ENCODE measurements around the gene ASIC1. TPM values are rescaled to one million over a fixed set of nuclear protein-coding genes. Genes with fewer than 3 reads are reported as not detected.
A peak's percentile ranks its signal among the peaks of the same experiment; 100 is the strongest.

ASIC1 gene
- total RNA-seq, 1 donor from 2014 or later, result 15.5 TPM

- no peak for DNase-seq (ENCODE audit: low spot score in 2 of 2)
Observed at GRCh38 chr12:50058743-50059312, 1.4 kb downstream of the ASIC1 start.

GRCh38 chr12:50059440-50060119 is 2.2 kb downstream of the ASIC1 start:
- FAIRE-seq (no peak), DNase-seq (ENCODE audit: low spot score in 2 of 2) (no peak)

More at GRCh38 chr12:50058743-50059312, 1.4 kb downstream of the ASIC1 start:
- FAIRE-seq, result no peak

- DNase-seq (ENCODE audit: low spot score in 2 of 2) (no peak), FAIRE-seq (no peak)
Observed at GRCh38 chr12:50060120-50060468, 2.7 kb downstream of the ASIC1 start.

- DNase-seq (ENCODE audit: low spot score in 2 of 2), result no peak
- no peak for FAIRE-seq
Observed at GRCh38 chr12:50061171-50061570, 3.8 kb downstream of the ASIC1 start.

GRCh38 chr12:50061946-50062686 is 4.7 kb downstream of the ASIC1 start:
- DNase-seq (ENCODE audit: low spot score in 2 of 2) (no peak), FAIRE-seq (no peak)

- FAIRE-seq, result no peak
Observed at GRCh38 chr12:50062728-50063460, 5.5 kb downstream of the ASIC1 start.

GRCh38 chr12:50065726-50066310 is 8.4 kb downstream of the ASIC1 start:
- FAIRE-seq, result no peak
- DNase-seq (ENCODE audit: low spot score in 2 of 2), result no peak

More at GRCh38 chr12:50062728-50063460, 5.5 kb downstream of the ASIC1 start:
- DNase-seq (ENCODE audit: low spot score in 2 of 2), result no peak

- FAIRE-seq (no peak), DNase-seq (ENCODE audit: low spot score in 2 of 2) (no peak)
Observed at GRCh38 chr12:50066402-50066801, 9.0 kb downstream of the ASIC1 start.

- no peak for DNase-seq (ENCODE audit: low spot score in 2 of 2)
- FAIRE-seq, result no peak
Observed at GRCh38 chr12:50069069-50069468, 11.7 kb downstream of the ASIC1 start.

- FAIRE-seq (no peak), DNase-seq (ENCODE audit: low spot score in 2 of 2) (no peak)
Observed at GRCh38 chr12:50069539-50069938, 12.1 kb downstream of the ASIC1 start.

- FAIRE-seq, result no peak
Observed at GRCh38 chr12:50070314-50071060, 13.1 kb downstream of the ASIC1 start.

GRCh38 chr12:50072198-50072907 is 15.0 kb downstream of the ASIC1 start:
- DNase-seq (ENCODE audit: low spot score in 2 of 2) (no peak), FAIRE-seq (no peak)

More at GRCh38 chr12:50070314-50071060, 13.1 kb downstream of the ASIC1 start:
- peak in 1 of 2 donors; percentile 77 for DNase-seq (ENCODE audit: low spot score in 2 of 2)

- DNase-seq (ENCODE audit: low spot score in 2 of 2) (no peak), FAIRE-seq (no peak)
Observed at GRCh38 chr12:50073206-50073605, 15.8 kb downstream of the ASIC1 start.

GRCh38 chr12:50073712-50074111 is 16.3 kb downstream of the ASIC1 start:
- FAIRE-seq (no peak), DNase-seq (ENCODE audit: low spot score in 2 of 2) (no peak)

GRCh38 chr12:50074936-50075807 is 17.8 kb downstream of the ASIC1 start:
- DNase-seq (ENCODE audit: low spot score in 2 of 2) (peak; percentile 74 to 85), FAIRE-seq (no peak)

GRCh38 chr12:50075808-50076170 is 18.4 kb downstream of the ASIC1 start:
- DNase-seq (ENCODE audit: low spot score in 2 of 2) (no peak), FAIRE-seq (no peak)

GRCh38 chr12:50077099-50077498 is 19.7 kb downstream of the ASIC1 start:
- DNase-seq (ENCODE audit: low spot score in 2 of 2), result no peak
- no peak for FAIRE-seq

- FAIRE-seq (no peak), DNase-seq (ENCODE audit: low spot score in 2 of 2) (no peak)
Observed at GRCh38 chr12:50078281-50078680, 20.9 kb downstream of the ASIC1 start.
